Activated B cell treated with CpG ODN at 0.5 μM for 24 hours (primary cell): Measurements from ENCODE around the gene C17orf50. TPM values are rescaled to one million over a fixed set of nuclear protein-coding genes. Genes with fewer than 3 reads are reported as not detected.

ENCODE experiments used
- ATAC-seq: fragments of 200-7000 bp; cut with Tn5 transposase; one replicate; pipeline ENCODE4 v1.10.0; 2021; ENCODE audit warnings: low read depth, mild to moderate bottlenecking, moderate library complexity
- CTCF ChIA-PET: fragments of 350-600 bp; sonication (Branson Sonifier 250); formaldehyde crosslinking; loops from one replicate; lab custom pipeline; 2021; ENCODE audit warnings: antibody characterized with exemption; lab: Charles Lee
- POLR2A ChIA-PET: fragments of 350-600 bp; sonication (Branson Sonifier 250); formaldehyde crosslinking; loops from one replicate; lab custom pipeline; 2021; ENCODE audit warnings: antibody characterized with exemption; lab: Charles Lee
- DNase-seq: peaks from one replicate; pipeline ENCODE4 v3.0.0; 2022
- H3K27ac Mint-ChIP-seq: one replicate; pipeline ENCODE4 v1.8.0; 2020; ENCODE audit warnings: mixed read lengths
- H3K27me3 Mint-ChIP-seq: one replicate; pipeline ENCODE4 v1.8.0; 2021; ENCODE audit warnings: mixed read lengths
- H3K36me3 Mint-ChIP-seq: one replicate; pipeline ENCODE4 v1.8.0; 2021; ENCODE audit warnings: low read depth, mixed read lengths
- H3K4me1 Mint-ChIP-seq: one replicate; pipeline ENCODE4 v1.8.0; 2021; ENCODE audit warnings: mixed read lengths
- H3K4me3 Mint-ChIP-seq: one replicate; pipeline ENCODE4 v1.8.0; 2020; ENCODE audit warnings: mild to moderate bottlenecking, mixed read lengths
- H3K9me3 Mint-ChIP-seq: one replicate; pipeline ENCODE4 v1.8.0; 2020; ENCODE audit warnings: mixed read lengths
- CTCF ChIP-seq: fragments of 200-600 bp; IDR thresholded peaks from one replicate; pipeline ENCODE4 v1.8.0; 2022; ENCODE audit warnings: antibody characterized with exemption, mild to moderate bottlenecking
- intact Hi-C: fragments of 100-400 bp; cut with micrococcal nuclease; formaldehyde crosslinking; loops from one replicate; pipeline ENCODE4 v1.15.1; 2024
- total RNA-seq: library from RNA; stranded (reverse); gene quantifications from 2 replicates; pipeline ENCODE4 v1.2.3, GENCODE V29; 2022

C17orf50 gene
- total RNA-seq, 1 donor from 2014 or later: not detected

GRCh38 chr17:35742896-35743477 lies 17.7 kb upstream of the C17orf50 start:
- Mint-ChIP-seq H3K9me3 (no peaks in the 10 kb centered on the region), H3K27me3 (peaks cover 30% of the 10 kb centered on the region), H3K36me3 (no peaks in the 10 kb centered on the region), H3K4me3 (no peak overlapping the region), H3K4me1 (peaks cover 5% of the 10 kb centered on the region), H3K27ac (no peak overlapping the region)
- POLR2A ChIA-PET: no interaction called here
- no peak for TF ChIP-seq CTCF
- CTCF ChIA-PET: no interaction called here
- ATAC-seq (no peak), DNase-seq (no peak)
- intact Hi-C loops: loop anchor here (10.0 kb wide), 1 partner anchor 1198 kb away; no protein-coding TSS in a partner anchor

GRCh38 chr17:35743626-35744328 lies 16.9 kb upstream of the C17orf50 start:
- intact Hi-C loops: loop anchor here (10.0 kb wide), 1 partner anchor 1199 kb away; no protein-coding TSS in a partner anchor
- ChIA-PET POLR2A (no interaction called here), CTCF (interaction anchor here (1.2 kb wide), 1 partner anchor 20 kb away, joined by 4 read pairs; no protein-coding TSS in a partner anchor)
- no peak for DNase-seq
- Mint-ChIP-seq H3K27me3 (peaks cover 34% of the 10 kb centered on the region), H3K36me3 (no peaks in the 10 kb centered on the region), H3K9me3 (no peaks in the 10 kb centered on the region), H3K4me1 (peaks cover 5% of the 10 kb centered on the region), H3K4me3 (no peak overlapping the region), H3K27ac (no peak overlapping the region)
- no peak for TF ChIP-seq CTCF
- ATAC-seq: no peak

- Mint-ChIP-seq H3K9me3 (no peaks in the 10 kb centered on the region), H3K4me3 (no peak overlapping the region), H3K27me3 (peaks cover 40% of the 10 kb centered on the region), H3K36me3 (no peaks in the 10 kb centered on the region), H3K27ac (no peak overlapping the region), H3K4me1 (peaks cover 7% of the 10 kb centered on the region)
- intact Hi-C loops: loop anchor here (10.0 kb wide), 1 partner anchor 1200 kb away; no protein-coding TSS in a partner anchor
- DNase-seq: no peak
- ChIA-PET POLR2A (no interaction called here), CTCF (interaction anchor here (1.2 kb wide), 1 partner anchor 19 kb away, joined by 4 read pairs; no protein-coding TSS in a partner anchor)
- ATAC-seq: no peak
- TF ChIP-seq CTCF: no peak
Measured at GRCh38 chr17:35744830-35745229, 15.9 kb upstream of the C17orf50 start.

- peaks cover 10% of the 10 kb centered on the region for H3K4me1 Mint-ChIP-seq
- ATAC-seq (no peak), DNase-seq (no peak)
- no peak for TF ChIP-seq CTCF
- POLR2A ChIA-PET: no interaction called here
- no peaks in the 10 kb centered on the region for H3K36me3 Mint-ChIP-seq
- H3K4me3 Mint-ChIP-seq: no peak overlapping the region
- intact Hi-C loops: loop anchor here (10.0 kb wide), 1 partner anchor 1200 kb away; no protein-coding TSS in a partner anchor
- CTCF ChIA-PET: no interaction called here
- H3K27ac Mint-ChIP-seq: no peak overlapping the region
- H3K27me3 Mint-ChIP-seq: peaks cover 38% of the 10 kb centered on the region
- no peaks in the 10 kb centered on the region for H3K9me3 Mint-ChIP-seq
Measured at GRCh38 chr17:35745246-35745645, 15.4 kb upstream of the C17orf50 start.

GRCh38 chr17:35745749-35746320 lies 14.9 kb upstream of the C17orf50 start:
- Mint-ChIP-seq H3K27me3 (peaks cover 40% of the 10 kb centered on the region), H3K27ac (no peak overlapping the region), H3K36me3 (no peaks in the 10 kb centered on the region), H3K9me3 (no peaks in the 10 kb centered on the region), H3K4me3 (no peak overlapping the region), H3K4me1 (peaks cover 10% of the 10 kb centered on the region)
- intact Hi-C loops: loop anchor here (10.0 kb wide), 1 partner anchor 1201 kb away; no protein-coding TSS in a partner anchor
- ChIA-PET CTCF (interaction anchor here (2.0 kb wide), 1 partner anchor 7 kb away, joined by 10 read pairs; no protein-coding TSS in a partner anchor), POLR2A (no interaction called here)
- TF ChIP-seq CTCF: no peak
- no peak for ATAC-seq
- DNase-seq: no peak
